Vagina (tissue), 2 donors: ENCODE measurements around the gene PIEZO1. TPM values are rescaled to one million over a fixed set of nuclear protein-coding genes. Genes with fewer than 3 reads are reported as not detected.

Experiments used
- DNase-seq, 2 donors: peaks; one replicate each; pipeline ENCODE4 v3.0.0-alpha.2; 2017; ENCODE audit errors: extremely low spot score in 2 of 2
- H3K27ac ChIP-seq: fragments of 200-600 bp; sonication (generic); one replicate; pipeline ENCODE4 v1.5.1; 2019
- H3K27me3 ChIP-seq: fragments of 200-600 bp; sonication (generic); one replicate; pipeline ENCODE4 v1.5.1; 2019
- H3K36me3 ChIP-seq, 2 donors: fragments of 200-600 bp; sonication (generic); one replicate each; pipeline ENCODE4 v1.5.1; 2017 to 2019
- H3K4me1 ChIP-seq: fragments of 200-600 bp; sonication (generic); one replicate; pipeline ENCODE4 v1.5.1; 2019
- H3K4me3 ChIP-seq, 2 donors: fragments of 200-600 bp; sonication (generic); 1 replicate in 1 of 2; 2 replicates in 1 of 2; pipeline ENCODE4 v1.5.1; 2016 to 2019
- H3K9me3 ChIP-seq: fragments of 200-600 bp; sonication (generic); one replicate; pipeline ENCODE4 v1.5.1; 2019
- POLR2A ChIP-seq, 2 donors: fragments of 450-650 bp; IDR thresholded peaks; one replicate each; pipeline ENCODE4 v1.6.1; 2017; ENCODE audit warnings: antibody characterized with exemption in 2 of 2, mild to moderate bottlenecking in 2 of 2, moderate library complexity in 2 of 2
- POLR2AphosphoS5 ChIP-seq, 2 donors: sonication (generic); formaldehyde crosslinking; IDR thresholded peaks; one replicate each; pipeline ENCODE4 v1.9.0; 2017; ENCODE audit warnings: antibody characterized with exemption in 2 of 2, mild to moderate bottlenecking in 2 of 2, low read depth in 1 of 2; ENCODE audit not compliant: insufficient read depth in 1 of 2
- intact Hi-C: fragments of 100-400 bp; cut with DNase I; formaldehyde crosslinking; loops from one replicate; pipeline ENCODE4 v1.15.1; 2023
- total RNA-seq: library from RNA; depleted of rRNA; stranded (reverse); fragments of >200 nt; gene quantifications from one replicate; pipeline ENCODE4 v1.2.3, GENCODE V29; 2016
- TF ChIP-seq, protein P1 (sequence below), 3 experiments: fragments of 450-650 bp in 2 of 3; fragments of 200-600 bp in 1 of 3; sonication (generic) in 1 of 3; IDR thresholded peaks; one replicate each; pipeline ENCODE4 v1.5.1; 2017 to 2019; ENCODE audit warnings: antibody characterized with exemption in 3 of 3, mild to moderate bottlenecking in 2 of 3, moderate library complexity in 2 of 3

The PIEZO1 gene
- total RNA-seq, 1 donor from 2014 or later, result 184 TPM

DNA sequence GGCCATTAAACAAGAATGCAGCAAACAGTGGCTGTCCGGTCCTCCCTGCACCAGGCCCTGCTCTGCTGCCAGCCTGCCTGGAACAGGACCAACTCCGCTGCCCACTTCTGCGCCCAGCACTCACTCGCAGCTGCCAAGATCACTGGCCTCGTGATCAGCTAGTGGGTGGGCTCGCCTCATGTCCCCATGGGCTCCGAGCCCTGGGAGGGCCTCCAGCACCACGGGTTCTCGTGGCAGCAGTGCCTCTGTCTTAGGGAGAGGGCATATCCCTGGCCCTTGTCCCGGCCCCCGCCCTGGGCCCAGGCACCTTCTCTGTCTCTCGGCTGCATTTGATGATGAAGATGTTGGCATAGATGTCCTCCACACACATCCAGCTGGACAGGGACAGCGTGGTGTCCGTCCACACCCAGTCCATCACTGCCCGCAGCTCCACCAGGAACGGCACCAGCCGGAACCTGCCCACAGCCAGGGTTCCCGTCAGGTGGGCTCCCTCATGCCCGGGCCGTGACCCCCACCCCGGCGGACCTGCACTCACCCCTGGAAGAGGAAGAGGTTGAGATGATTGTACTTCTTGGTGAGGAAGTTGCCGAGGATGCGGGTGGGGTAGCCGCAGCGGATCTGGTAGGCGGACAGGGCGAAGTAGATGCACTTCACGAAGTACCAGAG is 65.6 kb downstream of the PIEZO1 start:
- DNase-seq, result no peak
- H3K27ac ChIP-seq, result no peak overlapping the region
- H3K36me3 ChIP-seq, result peaks cover 0 to 87% of the 10 kb centered on the region in 2 donors
- intact Hi-C loops, result no loop called here
- no peaks in the 10 kb centered on the region for H3K9me3 ChIP-seq
- TF ChIP-seq POLR2AphosphoS5 (IDR thresholded peaks at IDR 0.05; ENCODE audit: insufficient read depth in 1 of 2, low read depth in 1 of 2) (no peak), POLR2A (IDR thresholded peaks at IDR 0.05) (no peak)
- TF ChIP-seq, protein P1, sequence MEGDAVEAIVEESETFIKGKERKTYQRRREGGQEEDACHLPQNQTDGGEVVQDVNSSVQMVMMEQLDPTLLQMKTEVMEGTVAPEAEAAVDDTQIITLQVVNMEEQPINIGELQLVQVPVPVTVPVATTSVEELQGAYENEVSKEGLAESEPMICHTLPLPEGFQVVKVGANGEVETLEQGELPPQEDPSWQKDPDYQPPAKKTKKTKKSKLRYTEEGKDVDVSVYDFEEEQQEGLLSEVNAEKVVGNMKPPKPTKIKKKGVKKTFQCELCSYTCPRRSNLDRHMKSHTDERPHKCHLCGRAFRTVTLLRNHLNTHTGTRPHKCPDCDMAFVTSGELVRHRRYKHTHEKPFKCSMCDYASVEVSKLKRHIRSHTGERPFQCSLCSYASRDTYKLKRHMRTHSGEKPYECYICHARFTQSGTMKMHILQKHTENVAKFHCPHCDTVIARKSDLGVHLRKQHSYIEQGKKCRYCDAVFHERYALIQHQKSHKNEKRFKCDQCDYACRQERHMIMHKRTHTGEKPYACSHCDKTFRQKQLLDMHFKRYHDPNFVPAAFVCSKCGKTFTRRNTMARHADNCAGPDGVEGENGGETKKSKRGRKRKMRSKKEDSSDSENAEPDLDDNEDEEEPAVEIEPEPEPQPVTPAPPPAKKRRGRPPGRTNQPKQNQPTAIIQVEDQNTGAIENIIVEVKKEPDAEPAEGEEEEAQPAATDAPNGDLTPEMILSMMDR (IDR thresholded peaks at IDR 0.05), result no peak
- no peaks in the 10 kb centered on the region for H3K4me1 ChIP-seq
- H3K27me3 ChIP-seq, result no peaks in the 10 kb centered on the region
- H3K4me3 ChIP-seq, result no peak overlapping the region

DNA sequence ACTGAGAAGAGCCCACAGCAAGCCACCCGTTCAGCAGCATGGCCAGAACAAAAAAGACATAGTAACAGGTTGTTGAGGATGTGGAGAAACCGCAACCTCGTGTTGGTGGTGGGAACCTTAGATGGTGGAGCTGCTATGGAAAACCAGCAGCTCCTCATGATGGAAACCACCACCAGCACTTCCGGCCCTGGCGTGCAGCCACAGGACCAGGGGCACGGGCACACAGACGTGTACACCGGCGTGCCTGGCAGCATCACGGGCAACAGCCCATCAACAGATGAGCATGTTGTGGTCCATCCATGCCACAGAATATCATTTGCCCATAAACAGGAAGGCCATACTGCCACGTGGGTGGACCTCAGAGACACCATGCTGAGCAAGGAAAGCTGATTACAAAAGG is 66.8 kb downstream of the PIEZO1 start:
- intact Hi-C loops, result no loop called here
- Histone ChIP-seq H3K4me1 (no peaks in the 10 kb centered on the region), H3K27me3 (no peaks in the 10 kb centered on the region), H3K4me3 (no peak overlapping the region), H3K9me3 (no peaks in the 10 kb centered on the region), H3K27ac (no peak overlapping the region), H3K36me3 (peaks cover 0 to 86% of the 10 kb centered on the region in 2 donors)
- TF ChIP-seq POLR2A (IDR thresholded peaks at IDR 0.05), result no peak
- TF ChIP-seq POLR2AphosphoS5 (IDR thresholded peaks at IDR 0.05; ENCODE audit: insufficient read depth in 1 of 2, low read depth in 1 of 2), result no peak
- TF ChIP-seq, protein P1 (IDR thresholded peaks at IDR 0.05), result no peak
- DNase-seq, result no peak

DNA sequence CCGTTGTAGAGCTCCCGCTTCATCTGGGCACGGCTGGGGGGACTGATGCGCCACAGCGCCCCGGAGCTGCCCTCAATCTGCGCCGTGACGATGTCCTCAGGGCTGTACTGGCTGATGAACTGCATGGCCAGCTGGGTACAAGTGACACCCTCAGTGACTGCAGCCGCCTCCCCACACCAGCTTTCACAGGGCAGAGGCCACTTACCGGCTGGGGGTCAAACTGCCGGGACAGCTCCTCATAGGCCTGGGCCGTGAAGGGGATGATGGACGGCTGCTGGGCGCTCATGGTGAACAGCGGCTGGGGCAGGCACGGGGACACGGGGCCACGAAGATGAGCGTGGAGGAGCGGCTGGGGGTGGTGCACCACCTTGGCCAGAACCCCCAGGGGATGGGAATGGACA is 68.4 kb downstream of the PIEZO1 start:
- DNase-seq, result no peak
- intact Hi-C loops, result no loop called here
- TF ChIP-seq POLR2AphosphoS5 (IDR thresholded peaks at IDR 0.05; ENCODE audit: insufficient read depth in 1 of 2, low read depth in 1 of 2) (no peak), POLR2A (IDR thresholded peaks at IDR 0.05) (no peak)
- TF ChIP-seq, protein P1 (IDR thresholded peaks at IDR 0.05), result no peak
- H3K27ac ChIP-seq, result no peak overlapping the region
- no peak overlapping the region for H3K4me3 ChIP-seq
- H3K9me3 ChIP-seq, result no peaks in the 10 kb centered on the region
- peaks cover 0 to 71% of the 10 kb centered on the region in 2 donors for H3K36me3 ChIP-seq
- no peaks in the 10 kb centered on the region for H3K27me3 ChIP-seq
- no peaks in the 10 kb centered on the region for H3K4me1 ChIP-seq

DNA sequence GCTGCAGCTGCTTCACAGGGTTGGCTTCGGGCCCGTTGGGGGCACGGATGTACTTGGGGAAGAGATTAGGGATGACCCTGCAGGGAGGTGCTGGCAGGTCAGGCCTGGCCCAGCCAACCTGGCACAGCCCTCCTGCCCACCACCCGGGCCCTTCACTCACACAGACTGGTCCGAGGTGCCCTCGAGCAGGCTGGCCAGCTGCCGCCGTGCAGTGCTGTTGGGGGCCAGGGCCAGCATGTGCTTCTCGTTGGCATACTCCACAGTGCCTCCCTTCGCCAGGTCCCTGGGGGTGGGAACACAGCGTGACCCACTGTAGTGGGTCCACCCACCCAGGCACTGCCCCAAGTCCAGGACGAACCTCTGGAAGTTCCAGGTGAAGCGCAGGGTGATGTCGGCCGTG is 68.8 kb downstream of the PIEZO1 start:
- Histone ChIP-seq H3K4me1 (no peaks in the 10 kb centered on the region), H3K27me3 (no peaks in the 10 kb centered on the region), H3K9me3 (no peaks in the 10 kb centered on the region), H3K36me3 (peaks cover 0 to 67% of the 10 kb centered on the region in 2 donors), H3K27ac (no peak overlapping the region), H3K4me3 (no peak overlapping the region)
- intact Hi-C loops, result no loop called here
- DNase-seq, result no peak
- TF ChIP-seq POLR2A (IDR thresholded peaks at IDR 0.05) (no peak), POLR2AphosphoS5 (IDR thresholded peaks at IDR 0.05; ENCODE audit: insufficient read depth in 1 of 2, low read depth in 1 of 2) (no peak)
- TF ChIP-seq, protein P1 (IDR thresholded peaks at IDR 0.05), result no peak
